COR-L47 (cell line): ENCODE data around the gene MRTFA.
"Not testable (repeated sequence)": the region's sequence is repeated elsewhere in the genome, so short reads cannot be mapped to it uniquely, and the experiment has no call there.

ENCODE experiments used
- DNase-seq: peaks from one replicate; lab custom pipeline; 2025; lab: John Stamatoyannopoulos, UW

The MRTFA gene

GRCh38 chr22:40554023-40554422, 82.5 kb downstream of the MRTFA start:
- not testable (repeated sequence) for DNase-seq

GRCh38 chr22:40553014-40553554, 83.4 kb downstream of the MRTFA start:
- no peak for DNase-seq

GRCh38 chr22:40552070-40552469, 84.4 kb downstream of the MRTFA start:
- DNase-seq: no peak

GRCh38 chr22:40547729-40548143, 88.8 kb downstream of the MRTFA start:
- DNase-seq: no peak

- no peak for DNase-seq
These were observed 91.8 kb downstream of the MRTFA start for GRCh38 chr22:40544758-40545157.

- DNase-seq: no peak
These were observed 93.5 kb downstream of the MRTFA start for GRCh38 chr22:40542821-40543540.

GRCh38 chr22:40541300-40541699, 95.2 kb downstream of the MRTFA start:
- DNase-seq: no peak

GRCh38 chr22:40540265-40540664, 96.3 kb downstream of the MRTFA start:
- no peak for DNase-seq

- DNase-seq: not testable (repeated sequence)
These were observed 100.4 kb downstream of the MRTFA start for GRCh38 chr22:40536149-40536548.

GRCh38 chr22:40535642-40536041, 100.9 kb downstream of the MRTFA start:
- no peak for DNase-seq

GRCh38 chr22:40535189-40535512, 101.4 kb downstream of the MRTFA start:
- DNase-seq: no peak

GRCh38 chr22:40534379-40535188, 101.9 kb downstream of the MRTFA start:
- DNase-seq: no peak

- no peak for DNase-seq
These were observed 102.7 kb downstream of the MRTFA start for GRCh38 chr22:40533712-40534378.

- no peak for DNase-seq
These were observed 104.3 kb downstream of the MRTFA start for GRCh38 chr22:40531951-40532900.

- DNase-seq: not testable (repeated sequence)
These were observed 106.1 kb downstream of the MRTFA start for GRCh38 chr22:40530391-40530790.

- no peak for DNase-seq
These were observed 106.7 kb downstream of the MRTFA start for GRCh38 chr22:40529821-40530220.

- no peak for DNase-seq
These were observed 109.6 kb downstream of the MRTFA start for GRCh38 chr22:40526960-40527359.

- DNase-seq: peak; percentile 32
These were observed 111.2 kb downstream of the MRTFA start for GRCh38 chr22:40525250-40525884.

GRCh38 chr22:40524392-40525249, 111.9 kb downstream of the MRTFA start:
- DNase-seq: no peak

- no peak for DNase-seq
These were observed 114.4 kb downstream of the MRTFA start for GRCh38 chr22:40522141-40522540.
